Naive thymus-derived CD4-positive, alpha-beta T cell (primary cell): Measurements from ENCODE around the gene ZNF526. TPM values are rescaled to one million over a fixed set of nuclear protein-coding genes. Genes with fewer than 3 reads are reported as not detected.

Experiments used
- ATAC-seq: fragments of 150-1000 bp; cut with Tn5 transposase; 2 replicates; pipeline ENCODE4 v1.10.0; 2021; ENCODE audit warnings: mild to moderate bottlenecking, moderate library complexity
- CTCF ChIA-PET: fragments of 350-600 bp; sonication (Branson Sonifier 250); formaldehyde crosslinking; loops from one replicate; lab custom pipeline; 2021; ENCODE audit warnings: antibody characterized with exemption; lab: Charles Lee
- POLR2A ChIA-PET: fragments of 350-600 bp; sonication (Branson Sonifier 250); formaldehyde crosslinking; loops from one replicate; lab custom pipeline; 2021; ENCODE audit warnings: antibody characterized with exemption, inconsistent platforms; lab: Charles Lee
- DNase-seq, 9 donors: peaks; one replicate each; pipeline versions ENCODE4 v3.0.0 to v3.0.0-alpha.2; 2020 to 2022; ENCODE audit warnings: mixed read lengths in 1 of 9
- H3K27ac ChIP-seq: one replicate; pipeline ENCODE4 v1.7.0; 2013; ENCODE audit warnings: mild to moderate bottlenecking, low read depth, low read length, moderate library complexity
- H3K27me3 ChIP-seq, 2 donors: one replicate each; pipeline ENCODE4 v1.7.0; 2013; ENCODE audit warnings: low read length in 2 of 2, mild to moderate bottlenecking in 2 of 2, moderate library complexity in 2 of 2; ENCODE audit not compliant: control insufficient read depth in 2 of 2, insufficient read depth in 2 of 2
- H3K36me3 ChIP-seq, 3 experiments: 1 replicate in 2 of 3; 2 replicates in 1 of 3; pipeline ENCODE4 v1.7.0; 2013; ENCODE audit warnings: low read length in 3 of 3, mild to moderate bottlenecking in 3 of 3, moderate library complexity in 1 of 3; ENCODE audit not compliant: insufficient read depth in 3 of 3, control insufficient read depth in 2 of 3
- H3K4me1 ChIP-seq, 2 donors: one replicate each; pipeline ENCODE4 v1.7.0; 2013; ENCODE audit warnings: low read length in 2 of 2, mild to moderate bottlenecking in 2 of 2, moderate library complexity in 1 of 2; ENCODE audit not compliant: control insufficient read depth in 2 of 2, insufficient read depth in 2 of 2
- H3K4me3 ChIP-seq: 2 replicates; pipeline ENCODE4 v1.7.0; 2013; ENCODE audit warnings: mild to moderate bottlenecking, low read length
- H3K9me3 ChIP-seq, 3 experiments: 1 replicate in 2 of 3; 2 replicates in 1 of 3; pipeline ENCODE4 v1.7.0; 2013; ENCODE audit warnings: low read length in 3 of 3; ENCODE audit not compliant: control insufficient read depth in 2 of 3
- H3K27ac Mint-ChIP-seq, 9 donors: one replicate each; pipeline ENCODE4 v1.8.0; 2020 to 2022; ENCODE audit warnings: mixed read lengths in 9 of 9, mild to moderate bottlenecking in 8 of 9, moderate library complexity in 5 of 9, inconsistent platforms in 2 of 9
- H3K27me3 Mint-ChIP-seq, 5 donors: one replicate each; pipeline ENCODE4 v1.8.0; 2021 to 2022; ENCODE audit warnings: mixed read lengths in 5 of 5, mild to moderate bottlenecking in 1 of 5
- H3K36me3 Mint-ChIP-seq, 5 donors: one replicate each; pipeline ENCODE4 v1.8.0; 2020 to 2022; ENCODE audit warnings: mixed read lengths in 5 of 5, mild to moderate bottlenecking in 3 of 5, inconsistent platforms in 1 of 5
- H3K4me1 Mint-ChIP-seq, 7 donors: one replicate each; pipeline ENCODE4 v1.8.0; 2020 to 2022; ENCODE audit warnings: mixed read lengths in 7 of 7, mild to moderate bottlenecking in 3 of 7, inconsistent platforms in 1 of 7
- H3K4me3 Mint-ChIP-seq, 10 donors: one replicate each; pipeline ENCODE4 v1.8.0; 2020 to 2022; ENCODE audit warnings: mild to moderate bottlenecking in 10 of 10, mixed read lengths in 10 of 10, moderate library complexity in 6 of 10, inconsistent platforms in 2 of 10
- H3K9me3 Mint-ChIP-seq, 11 donors: one replicate each; pipeline ENCODE4 v1.8.0; 2020 to 2022; ENCODE audit warnings: mixed read lengths in 11 of 11, mild to moderate bottlenecking in 4 of 11, inconsistent platforms in 1 of 11, moderate library complexity in 1 of 11
- intact Hi-C, 2 donors: fragments of 100-400 bp; cut with micrococcal nuclease; formaldehyde crosslinking; loops; one replicate each; pipeline ENCODE4 v1.15.1; 2023
- polyA plus RNA-seq, 2 donors: library from polyadenylated mRNA; unstranded; fragments of 300-500 nt; fragmentation: Illumina TruSeq; gene quantifications; one replicate each; pipeline ENCODE4 v1.2.3, GENCODE V29; 2021
- total RNA-seq, 6 experiments: library from RNA in 5 of 6; stranded (reverse) in 5 of 6; gene quantifications; 1 replicate in 5 of 6; 2 replicates in 1 of 6; pipeline ENCODE4 v1.2.3 and lab custom pipeline; 2021 to 2026

The ZNF526 gene
- total and polyA plus RNA-seq, 7 experiments from 2014 or later: 4.0 to 25.2 (median 11.8) TPM

- no peaks in the 10 kb centered on the region for H3K9me3 Mint-ChIP-seq
- peak overlapping the region; percentile 52 for H3K4me3 ChIP-seq
- intact Hi-C loops: no loop called here
- peaks cover 7 to 55% (median 32%) of the 10 kb centered on the region in 5 donors for H3K36me3 Mint-ChIP-seq
- CTCF ChIA-PET: interaction anchor here (0.8 to 2.7 kb wide), 3 partner anchors 14 to 93 kb away, joined by 3 to 8 read pairs (median 3); no protein-coding TSS in a partner anchor
- no peaks in the 10 kb centered on the region for H3K27me3 Mint-ChIP-seq
- H3K27me3 ChIP-seq: no peaks in the 10 kb centered on the region
- peaks cover 1 to 50% (median 8%) of the 10 kb centered on the region in 3 experiments for H3K36me3 ChIP-seq
- H3K9me3 ChIP-seq: no peaks in the 10 kb centered on the region
- peaks cover 72 to 96% (median 77%) of the 10 kb centered on the region in 7 donors for H3K4me1 Mint-ChIP-seq
- H3K4me1 ChIP-seq: peaks cover 59 to 62% of the 10 kb centered on the region in 2 donors
- POLR2A ChIA-PET: interaction anchor here (1.1 to 1.4 kb wide), 3 partner anchors 10 to 19 kb away, joined by 3 to 15 read pairs (median 5); partner anchors contain the start of gene DEDD2
- H3K27ac ChIP-seq: peak overlapping the region; percentile 82
- DNase-seq: no peak
- H3K4me3 Mint-ChIP-seq: peak overlapping the region; percentile 65 to 97 (median 84)
- no peak for ATAC-seq
- peak overlapping the region; percentile 84 to 96 (median 92) for H3K27ac Mint-ChIP-seq
Measured at GRCh38 chr19:42202290-42202880, 17.7 kb upstream of the ZNF526 start.

GRCh38 chr19:42203700-42204099, 16.4 kb upstream of the ZNF526 start:
- Histone ChIP-seq H3K36me3 (peaks cover 5 to 63% (median 15%) of the 10 kb centered on the region in 3 experiments), H3K9me3 (no peaks in the 10 kb centered on the region), H3K27ac (peak overlapping the region; percentile 82), H3K4me3 (no peak overlapping the region), H3K27me3 (no peaks in the 10 kb centered on the region), H3K4me1 (peaks cover 54 to 58% of the 10 kb centered on the region in 2 donors)
- no peak for DNase-seq
- H3K4me3 Mint-ChIP-seq: peak overlapping the region in 5 of 10 donors; percentile 5 to 92 (median 27)
- peak overlapping the region; percentile 32 to 96 (median 92) for H3K27ac Mint-ChIP-seq
- no peaks in the 10 kb centered on the region for H3K9me3 Mint-ChIP-seq
- CTCF ChIA-PET: interaction anchor here (0.6 kb wide), 1 partner anchor 21 kb away, joined by 3 read pairs; no protein-coding TSS in a partner anchor
- intact Hi-C loops: no loop called here
- ATAC-seq: no peak
- peaks cover 71 to 96% (median 84%) of the 10 kb centered on the region in 7 donors for H3K4me1 Mint-ChIP-seq
- no peaks in the 10 kb centered on the region for H3K27me3 Mint-ChIP-seq
- POLR2A ChIA-PET: interaction anchor here (1.6 kb wide), 1 partner anchor 79 kb away, joined by 3 read pairs; no protein-coding TSS in a partner anchor
- H3K36me3 Mint-ChIP-seq: peaks cover 8 to 61% (median 39%) of the 10 kb centered on the region in 5 donors

GRCh38 chr19:42204664-42205063, 15.4 kb upstream of the ZNF526 start:
- ChIA-PET POLR2A (no interaction called here), CTCF (no interaction called here)
- Histone ChIP-seq H3K4me1 (peaks cover 46 to 49% of the 10 kb centered on the region in 2 donors), H3K4me3 (no peak overlapping the region), H3K9me3 (no peaks in the 10 kb centered on the region), H3K27ac (no peak overlapping the region), H3K36me3 (peaks cover 10 to 73% (median 22%) of the 10 kb centered on the region in 3 experiments), H3K27me3 (no peaks in the 10 kb centered on the region)
- H3K27me3 Mint-ChIP-seq: no peaks in the 10 kb centered on the region
- ATAC-seq (no peak), DNase-seq (no peak)
- H3K36me3 Mint-ChIP-seq: peaks cover 12 to 59% (median 36%) of the 10 kb centered on the region in 5 donors
- H3K27ac Mint-ChIP-seq: peak overlapping the region in 8 of 9 donors; percentile 66 to 92 (median 83)
- intact Hi-C loops: no loop called here
- H3K9me3 Mint-ChIP-seq: no peaks in the 10 kb centered on the region
- peaks cover 67 to 97% (median 85%) of the 10 kb centered on the region in 7 donors for H3K4me1 Mint-ChIP-seq
- peak overlapping the region in 2 of 10 donors; percentile 18 to 49 for H3K4me3 Mint-ChIP-seq

GRCh38 chr19:42206871-42207755, 13.0 kb upstream of the ZNF526 start:
- Mint-ChIP-seq H3K4me3 (peak overlapping the region in 4 of 10 donors; percentile 30 to 67 (median 50)), H3K4me1 (peaks cover 51 to 88% (median 65%) of the 10 kb centered on the region in 7 donors), H3K36me3 (peaks cover 16 to 50% (median 41%) of the 10 kb centered on the region in 5 donors), H3K9me3 (no peaks in the 10 kb centered on the region), H3K27ac (peak overlapping the region; percentile 53 to 93 (median 82)), H3K27me3 (no peaks in the 10 kb centered on the region)
- ChIA-PET POLR2A (interaction anchor here (1.1 kb wide), 1 partner anchor 9 kb away, joined by 4 read pairs; no protein-coding TSS in a partner anchor), CTCF (interaction anchor here (0.7 to 1.0 kb wide), 2 partner anchors 16 to 98 kb away, joined by 3 read pairs; no protein-coding TSS in a partner anchor)
- peaks cover 15 to 83% (median 22%) of the 10 kb centered on the region in 3 experiments for H3K36me3 ChIP-seq
- H3K9me3 ChIP-seq: no peaks in the 10 kb centered on the region
- intact Hi-C loops: no loop called here
- DNase-seq (no peak), ATAC-seq (no peak)
- no peaks in the 10 kb centered on the region for H3K27me3 ChIP-seq
- H3K4me3 ChIP-seq: no peak overlapping the region
- H3K27ac ChIP-seq: no peak overlapping the region
- peaks cover 21 to 24% of the 10 kb centered on the region in 2 donors for H3K4me1 ChIP-seq

- H3K27ac ChIP-seq: peak overlapping the region; percentile 12
- peaks cover 17 to 19% of the 10 kb centered on the region in 2 donors for H3K4me1 ChIP-seq
- H3K9me3 ChIP-seq: no peaks in the 10 kb centered on the region
- H3K36me3 Mint-ChIP-seq: peaks cover 18 to 49% (median 42%) of the 10 kb centered on the region in 5 donors
- no peak overlapping the region for H3K4me3 ChIP-seq
- H3K36me3 ChIP-seq: peaks cover 15 to 87% (median 22%) of the 10 kb centered on the region in 3 experiments
- no peaks in the 10 kb centered on the region for H3K27me3 Mint-ChIP-seq
- peak overlapping the region in 9 of 10 donors; percentile 10 to 67 (median 49) for H3K4me3 Mint-ChIP-seq
- intact Hi-C loops: no loop called here
- H3K9me3 Mint-ChIP-seq: no peaks in the 10 kb centered on the region
- H3K4me1 Mint-ChIP-seq: peaks cover 50 to 88% (median 62%) of the 10 kb centered on the region in 7 donors
- CTCF ChIA-PET: interaction anchor here (0.7 kb wide), 1 partner anchor 16 kb away, joined by 3 read pairs; no protein-coding TSS in a partner anchor
- DNase-seq (no peak), ATAC-seq (peak; percentile 70)
- POLR2A ChIA-PET: interaction anchor here (1.1 kb wide), 1 partner anchor 9 kb away, joined by 4 read pairs; no protein-coding TSS in a partner anchor
- H3K27me3 ChIP-seq: no peaks in the 10 kb centered on the region
- peak overlapping the region; percentile 36 to 93 (median 82) for H3K27ac Mint-ChIP-seq
Measured at GRCh38 chr19:42207767-42208271, 12.3 kb upstream of the ZNF526 start.

GRCh38 chr19:42208612-42209011, 11.5 kb upstream of the ZNF526 start:
- H3K4me3 Mint-ChIP-seq: peak overlapping the region in 5 of 10 donors; percentile 7 to 67 (median 22)
- POLR2A ChIA-PET: no interaction called here

More at GRCh38 chr19:42208612-42209011, 11.5 kb upstream of the ZNF526 start:
- intact Hi-C loops: no loop called here
- Mint-ChIP-seq H3K27me3 (no peaks in the 10 kb centered on the region), H3K36me3 (peaks cover 21 to 50% (median 41%) of the 10 kb centered on the region in 5 donors), H3K27ac (peak overlapping the region in 5 of 9 donors; percentile 40 to 89 (median 81)), H3K4me1 (peaks cover 50 to 88% (median 62%) of the 10 kb centered on the region in 7 donors), H3K9me3 (no peaks in the 10 kb centered on the region)
- ATAC-seq (no peak), DNase-seq (no peak)
- no peak overlapping the region for H3K4me3 ChIP-seq
- no peak overlapping the region for H3K27ac ChIP-seq
- no peaks in the 10 kb centered on the region for H3K27me3 ChIP-seq
- H3K4me1 ChIP-seq: peaks cover 16 to 21% of the 10 kb centered on the region in 2 donors
- CTCF ChIA-PET: no interaction called here
- H3K36me3 ChIP-seq: peaks cover 15 to 83% (median 24%) of the 10 kb centered on the region in 3 experiments
- no peaks in the 10 kb centered on the region for H3K9me3 ChIP-seq
